Brain microvascular endothelial cell (primary cell): ENCODE results near the gene MGRN1.

Source experiments
- DNase-seq: peaks from one replicate; pipeline ENCODE4 v3.0.0-alpha.2; 2020
- H3K27ac ChIP-seq: fragments of 250-450 bp; sonication (Bioruptor Pico); 2 replicates; pipeline ENCODE4 v1.5.1; 2020; ENCODE audit warnings: mild to moderate bottlenecking, moderate library complexity
- H3K27me3 ChIP-seq: fragments of 250-450 bp; sonication (Bioruptor Pico); replicated peaks from 2 replicates; pipeline ENCODE4 v1.5.1; 2020; ENCODE audit warnings: mild to moderate bottlenecking
- H3K36me3 ChIP-seq: fragments of 250-450 bp; sonication (Bioruptor Pico); replicated peaks from 2 replicates; pipeline ENCODE4 v1.5.1; 2020; ENCODE audit warnings: mild to moderate bottlenecking
- H3K4me3 ChIP-seq: 2 replicates; pipeline ENCODE4 v1.5.1; 2011; ENCODE audit warnings: low read depth, mild to moderate bottlenecking, control low read depth, low read length, moderate library complexity
- CTCF ChIP-seq: IDR thresholded peaks from 2 replicates; pipeline ENCODE4 v1.5.1; 2011; ENCODE audit warnings: low read depth, mild to moderate bottlenecking, moderate library complexity, low read length, control low read depth, inconsistent platforms; ENCODE audit errors: missing control alignments
- in situ Hi-C: cut with HindIII; loops from 2 replicates; pipeline ENCODE4 v1.10.0; 2017; ENCODE audit warnings: low sequenced_read_pairs, low pct_ligation_motif_present

Gene MGRN1

GRCh38 chr16:4583906-4584305, 40.7 kb upstream of the MGRN1 start:
- H3K36me3 ChIP-seq = no peaks in the 10 kb centered on the region
- peaks cover 9% of the 10 kb centered on the region for H3K27me3 ChIP-seq
- no peak for DNase-seq
- TF ChIP-seq CTCF = no peak
- in situ Hi-C loops = no loop called here
- no peak overlapping the region for H3K4me3 ChIP-seq
- no peak overlapping the region for H3K27ac ChIP-seq

DNA sequence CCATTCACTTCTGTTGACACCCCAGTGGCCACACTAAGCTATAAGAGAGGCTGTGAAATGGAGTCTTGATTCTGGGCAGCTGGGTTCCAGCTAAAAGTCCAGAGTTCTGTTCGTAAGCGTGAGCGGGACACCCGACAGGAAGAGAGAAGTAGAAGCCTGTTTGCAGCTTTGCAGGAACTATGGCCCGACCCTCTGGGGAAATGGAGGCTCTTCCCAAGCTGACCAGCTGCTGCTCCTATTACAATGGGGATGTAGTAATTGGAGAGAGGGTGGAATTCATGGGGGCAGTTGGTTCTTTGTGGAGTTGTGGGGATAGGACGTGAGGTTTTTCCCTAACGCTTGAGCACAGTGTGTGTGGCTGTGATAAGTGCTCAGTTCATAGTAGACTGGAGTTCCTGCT, 38.3 kb upstream of the MGRN1 start:
- Histone ChIP-seq H3K27ac (no peak overlapping the region), H3K27me3 (peaks cover 9% of the 10 kb centered on the region), H3K36me3 (no peaks in the 10 kb centered on the region), H3K4me3 (no peak overlapping the region)
- DNase-seq = no peak
- no peak for TF ChIP-seq CTCF
- in situ Hi-C loops = no loop called here

DNA sequence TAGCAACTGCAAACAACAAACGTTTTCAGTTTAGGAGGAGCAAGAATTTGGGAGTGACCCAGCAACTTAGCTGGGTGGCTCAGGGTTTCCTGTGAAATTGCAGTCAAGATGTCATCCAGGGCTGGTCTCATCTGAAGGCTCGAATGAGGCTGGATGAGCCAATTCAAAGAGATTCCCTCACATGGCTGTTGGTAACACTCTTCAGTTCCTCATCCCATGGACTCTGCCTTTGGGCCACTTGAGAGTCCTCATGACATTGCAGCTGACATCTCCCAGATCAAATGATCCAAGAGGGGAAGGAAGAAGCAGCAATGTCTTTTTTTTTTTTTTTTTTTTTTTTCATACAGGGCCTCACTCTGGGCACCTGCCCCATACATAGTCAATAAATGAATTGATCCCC, 36.2 kb upstream of the MGRN1 start:
- H3K27me3 ChIP-seq = peaks cover 9% of the 10 kb centered on the region
- H3K27ac ChIP-seq = no peak overlapping the region
- in situ Hi-C loops = no loop called here
- no peak for DNase-seq
- TF ChIP-seq CTCF = no peak
- H3K4me3 ChIP-seq = no peak overlapping the region
- H3K36me3 ChIP-seq = no peaks in the 10 kb centered on the region

- H3K4me3 ChIP-seq = no peak overlapping the region
- no peaks in the 10 kb centered on the region for H3K36me3 ChIP-seq
- H3K27me3 ChIP-seq = peaks cover 9% of the 10 kb centered on the region
- in situ Hi-C loops = no loop called here
- no peak overlapping the region for H3K27ac ChIP-seq
- TF ChIP-seq CTCF = no peak
- no peak for DNase-seq
Observed at GRCh38 chr16:4588961-4589360, 35.7 kb upstream of the MGRN1 start.

DNA sequence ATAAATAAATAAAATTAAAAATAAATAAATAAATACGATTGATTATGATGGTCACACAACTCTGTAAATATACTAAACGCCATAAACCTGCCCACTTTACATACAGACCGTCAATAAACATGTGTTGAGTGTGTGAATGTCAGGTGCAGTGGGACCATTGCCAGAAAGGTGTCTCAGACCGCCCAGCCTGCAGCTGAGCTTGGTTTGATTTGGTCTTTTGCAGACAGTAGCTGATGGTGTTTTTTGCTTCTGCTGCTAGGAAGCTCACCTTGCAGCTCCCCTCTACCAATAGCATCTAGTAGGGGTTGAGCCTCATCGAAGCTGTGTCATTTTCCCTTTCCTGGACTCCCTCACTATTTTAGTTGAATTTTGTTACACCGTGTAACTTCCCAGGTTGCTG, 33.4 kb upstream of the MGRN1 start:
- no peaks in the 10 kb centered on the region for H3K36me3 ChIP-seq
- no peak overlapping the region for H3K27ac ChIP-seq
- H3K4me3 ChIP-seq = no peak overlapping the region
- no peak for TF ChIP-seq CTCF
- in situ Hi-C loops = no loop called here
- peaks cover 6% of the 10 kb centered on the region for H3K27me3 ChIP-seq
- no peak for DNase-seq

DNA sequence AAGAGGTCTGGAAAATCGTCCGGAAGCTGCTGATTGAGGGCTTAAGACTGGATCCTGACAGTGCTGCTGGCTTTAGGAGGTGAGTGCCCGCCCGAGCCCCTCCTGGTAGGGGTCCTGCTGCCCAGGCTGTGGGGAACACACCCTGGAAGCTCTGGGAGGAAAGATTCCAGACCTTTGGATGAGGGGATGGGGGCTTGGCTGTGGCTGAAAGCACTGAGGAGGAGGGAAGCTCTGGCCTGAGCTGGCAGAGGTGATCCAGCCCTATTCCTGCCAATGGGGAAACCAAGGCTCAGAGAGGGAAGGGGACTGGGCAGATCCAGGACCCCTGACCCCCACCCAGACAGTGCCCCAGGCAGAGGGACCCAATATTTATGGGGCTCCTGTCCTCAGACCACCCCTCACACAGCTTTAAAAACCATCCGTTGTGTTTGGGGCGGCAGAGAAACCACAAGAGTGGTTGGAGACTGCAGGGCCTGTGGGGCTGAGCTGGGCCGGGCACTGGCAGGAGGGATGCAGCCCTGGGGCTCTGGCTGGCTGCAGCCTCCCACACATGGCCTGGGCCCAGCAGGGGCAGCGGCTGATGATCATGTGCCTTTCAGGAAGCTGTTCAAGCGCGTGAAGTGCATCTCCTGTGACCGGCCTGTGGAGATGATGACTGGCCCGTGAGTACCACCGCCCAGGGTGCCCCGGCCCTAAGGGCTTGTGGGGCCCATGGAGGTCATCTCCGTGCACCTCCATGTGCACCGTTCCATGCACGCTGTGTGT, 32.7 kb upstream of the MGRN1 start:
- TF ChIP-seq CTCF = no peak
- H3K27me3 ChIP-seq = peaks cover 3% of the 10 kb centered on the region
- H3K4me3 ChIP-seq = no peak overlapping the region
- no peak overlapping the region for H3K27ac ChIP-seq
- no peaks in the 10 kb centered on the region for H3K36me3 ChIP-seq
- DNase-seq = no peak
- in situ Hi-C loops = no loop called here
